GM12872 (cell line): ENCODE data around the gene MAD1L1.

ENCODE experiments used
- TF ChIP-seq, protein P1 (sequence below): IDR thresholded peaks from 3 replicates; pipeline ENCODE4 v1.5.1; 2011; ENCODE audit warnings: low read depth, mild to moderate bottlenecking, low read length, moderate library complexity; ENCODE audit not compliant: insufficient read depth

Gene MAD1L1

DNA sequence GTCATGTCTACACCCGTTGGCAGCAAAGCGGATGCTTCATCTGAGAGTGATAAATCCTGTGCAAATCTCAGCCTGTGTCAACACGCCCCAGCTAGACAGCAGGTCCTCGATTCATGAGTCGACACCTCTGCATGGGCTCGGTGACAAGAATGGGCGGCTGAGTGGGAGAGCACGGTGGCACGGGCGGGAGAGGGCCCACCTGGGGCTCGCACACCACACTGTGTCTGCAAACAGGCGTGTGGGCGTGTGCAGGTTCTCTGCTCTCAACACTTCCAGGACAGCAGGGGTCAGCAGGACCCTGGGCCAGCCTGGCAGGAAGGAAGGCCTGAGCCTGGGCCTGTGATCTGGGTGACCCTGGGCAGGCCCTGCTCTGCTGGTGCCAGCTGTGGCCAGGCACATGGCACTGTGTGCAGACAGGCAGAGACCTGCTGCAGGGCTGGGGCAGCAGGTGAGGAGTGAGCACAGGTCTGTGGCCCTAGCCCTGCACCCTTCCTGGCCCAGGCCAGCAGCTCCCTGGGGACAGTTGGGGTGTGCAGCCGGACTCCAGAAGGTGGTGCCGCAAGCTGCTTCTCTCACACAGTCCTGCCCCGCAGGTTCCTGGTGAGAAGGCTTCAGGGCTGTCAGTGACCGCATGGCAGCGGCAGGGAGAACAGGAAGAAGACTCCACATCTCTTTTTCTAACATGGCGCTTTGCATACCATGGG is 346.2 kb downstream of the MAD1L1 start:
- TF ChIP-seq, protein P1, sequence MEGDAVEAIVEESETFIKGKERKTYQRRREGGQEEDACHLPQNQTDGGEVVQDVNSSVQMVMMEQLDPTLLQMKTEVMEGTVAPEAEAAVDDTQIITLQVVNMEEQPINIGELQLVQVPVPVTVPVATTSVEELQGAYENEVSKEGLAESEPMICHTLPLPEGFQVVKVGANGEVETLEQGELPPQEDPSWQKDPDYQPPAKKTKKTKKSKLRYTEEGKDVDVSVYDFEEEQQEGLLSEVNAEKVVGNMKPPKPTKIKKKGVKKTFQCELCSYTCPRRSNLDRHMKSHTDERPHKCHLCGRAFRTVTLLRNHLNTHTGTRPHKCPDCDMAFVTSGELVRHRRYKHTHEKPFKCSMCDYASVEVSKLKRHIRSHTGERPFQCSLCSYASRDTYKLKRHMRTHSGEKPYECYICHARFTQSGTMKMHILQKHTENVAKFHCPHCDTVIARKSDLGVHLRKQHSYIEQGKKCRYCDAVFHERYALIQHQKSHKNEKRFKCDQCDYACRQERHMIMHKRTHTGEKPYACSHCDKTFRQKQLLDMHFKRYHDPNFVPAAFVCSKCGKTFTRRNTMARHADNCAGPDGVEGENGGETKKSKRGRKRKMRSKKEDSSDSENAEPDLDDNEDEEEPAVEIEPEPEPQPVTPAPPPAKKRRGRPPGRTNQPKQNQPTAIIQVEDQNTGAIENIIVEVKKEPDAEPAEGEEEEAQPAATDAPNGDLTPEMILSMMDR: no peak

DNA sequence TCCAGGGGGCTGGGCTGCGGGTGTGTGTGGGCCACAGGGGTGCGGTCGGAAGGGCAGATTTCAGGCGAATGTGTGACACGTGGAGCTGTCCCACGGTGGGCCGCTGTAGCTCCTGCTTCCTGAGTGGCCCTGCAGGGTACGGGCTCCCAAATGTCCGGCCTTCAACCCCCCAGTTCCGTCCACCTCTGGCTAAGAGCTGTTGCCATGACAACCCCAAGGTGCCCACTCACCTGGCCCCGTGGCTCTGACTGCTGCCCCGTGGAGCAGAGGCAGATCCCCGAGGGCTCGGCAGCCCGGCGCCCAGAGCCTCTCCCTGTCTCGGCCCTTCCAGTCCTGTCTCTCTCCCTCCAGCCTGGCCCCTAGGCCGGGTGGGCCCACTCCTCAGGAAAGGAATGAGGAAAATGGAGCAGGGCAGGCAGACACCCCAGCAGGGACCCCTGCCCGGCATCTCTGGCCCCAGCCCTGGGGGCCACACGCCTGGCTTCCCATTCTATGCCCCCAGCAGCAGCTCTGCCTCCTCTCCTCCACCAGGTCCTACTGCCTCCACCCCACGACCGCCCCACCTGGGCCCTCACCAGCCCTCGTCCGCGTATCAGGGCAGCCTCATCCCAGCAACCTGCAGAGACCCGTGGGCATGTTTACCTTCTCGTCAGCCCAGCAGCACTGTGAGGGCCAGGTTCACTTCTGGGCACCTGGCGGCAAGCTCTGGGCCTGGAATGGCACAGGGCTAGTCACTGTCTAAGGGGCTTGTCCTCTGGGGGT is 347.1 kb downstream of the MAD1L1 start:
- TF ChIP-seq, protein P1: no peak

DNA sequence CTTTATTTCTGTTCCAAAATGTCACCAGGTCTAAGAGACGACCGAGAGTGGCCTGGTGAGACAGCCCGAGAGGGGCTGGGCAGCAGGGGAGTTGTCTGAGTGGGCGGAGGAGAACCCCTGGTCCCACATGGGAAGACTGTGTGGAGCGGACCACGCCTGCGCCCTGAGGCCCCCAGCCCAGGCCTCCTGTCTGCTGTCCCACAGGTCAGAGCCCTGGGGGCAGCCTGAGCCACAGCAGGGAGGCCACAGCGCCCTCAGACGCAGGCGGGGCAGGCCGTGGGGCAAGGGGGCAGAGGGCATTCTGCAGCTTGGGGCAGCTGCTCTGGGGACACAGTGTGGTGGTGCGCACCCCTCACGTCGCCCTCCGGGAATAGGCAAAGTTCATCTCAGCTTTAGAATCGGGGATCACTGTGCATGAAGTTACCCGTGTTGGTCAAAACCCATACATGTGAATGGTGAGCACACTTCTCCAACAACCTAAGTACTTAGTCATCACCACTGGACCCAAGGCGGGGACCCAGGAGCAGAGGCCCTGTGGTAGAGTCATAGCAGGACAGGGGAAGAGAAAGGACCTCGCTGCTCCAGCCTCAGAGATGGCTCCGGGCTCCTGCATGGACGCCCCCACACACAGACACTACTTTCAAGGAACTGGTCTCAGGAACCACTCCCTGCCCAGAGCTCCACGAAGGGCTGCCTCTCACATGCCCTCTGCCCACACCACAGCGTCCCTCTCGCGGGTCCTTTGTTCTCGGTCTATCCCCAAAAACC is 348.0 kb downstream of the MAD1L1 start:
- TF ChIP-seq, protein P1: no peak

DNA sequence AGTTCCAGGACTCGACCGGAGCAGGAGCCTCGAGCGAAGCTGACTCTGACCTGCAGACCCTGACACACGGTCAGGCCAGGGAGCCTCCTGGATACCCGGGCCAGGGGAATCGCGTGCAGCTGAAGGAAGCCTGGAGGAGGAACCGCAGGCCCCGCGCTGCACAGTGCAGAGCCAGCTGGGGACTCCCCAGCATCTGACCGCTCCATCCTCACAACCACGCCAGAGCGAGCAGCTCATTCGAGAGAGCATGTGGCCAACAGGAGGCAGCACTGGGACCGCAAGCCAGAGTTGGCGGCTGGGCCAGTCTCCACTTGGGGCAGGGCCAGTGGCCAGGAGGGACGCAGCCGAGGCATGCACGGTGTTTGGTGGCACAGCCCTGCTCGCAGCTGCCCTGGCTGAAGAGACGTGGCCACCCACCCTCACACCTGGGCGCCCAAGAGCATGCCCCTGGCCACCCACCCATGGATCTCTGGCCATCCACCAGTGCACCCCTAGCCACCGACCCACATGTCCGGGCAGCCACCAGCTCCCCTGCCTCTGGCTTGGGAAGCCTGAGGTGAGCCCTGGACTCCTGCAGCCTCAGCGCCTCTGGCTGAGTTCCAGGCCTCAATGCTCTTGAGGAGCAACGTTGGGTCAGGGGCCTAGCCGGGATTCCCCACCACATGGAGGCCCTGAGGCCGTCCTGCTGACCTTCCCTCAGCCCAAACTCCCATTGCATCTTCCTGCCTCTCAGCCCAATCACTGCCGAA is 348.7 kb downstream of the MAD1L1 start:
- TF ChIP-seq, protein P1: no peak

DNA sequence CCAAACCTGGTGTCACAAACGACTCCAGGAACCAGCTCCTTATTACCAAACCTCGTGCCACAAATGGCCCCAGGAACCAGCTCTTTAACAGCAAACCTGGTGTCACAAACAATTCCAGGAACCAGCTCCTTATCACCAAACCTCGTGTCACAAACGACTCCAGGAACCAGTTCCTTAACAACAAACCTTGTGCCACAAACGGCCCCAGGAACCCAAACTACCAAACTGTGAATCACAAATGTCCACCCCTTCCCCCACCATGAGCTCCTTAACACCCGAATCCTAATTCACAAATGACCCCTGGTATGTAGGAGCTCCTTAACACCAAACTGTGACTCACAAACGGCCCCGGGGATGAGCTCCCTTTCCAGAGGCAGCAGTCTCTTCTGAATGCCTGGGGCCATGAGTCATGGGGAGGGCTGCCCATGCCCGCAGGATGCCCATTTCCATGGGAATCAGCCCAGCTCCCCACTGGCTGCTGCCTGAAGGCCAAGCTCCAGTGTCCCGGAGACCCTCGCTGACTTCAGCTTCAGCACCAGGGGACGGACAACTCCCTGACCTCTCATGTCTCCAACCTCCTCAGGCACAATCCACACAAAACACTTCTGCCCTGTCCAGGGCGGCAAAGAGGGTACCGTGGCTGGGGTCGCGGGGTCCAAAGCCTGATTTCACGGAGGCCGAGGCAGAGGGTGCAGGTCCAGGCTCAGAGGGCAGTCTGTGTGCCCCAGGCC is 349.5 kb downstream of the MAD1L1 start:
- TF ChIP-seq, protein P1: no peak

DNA sequence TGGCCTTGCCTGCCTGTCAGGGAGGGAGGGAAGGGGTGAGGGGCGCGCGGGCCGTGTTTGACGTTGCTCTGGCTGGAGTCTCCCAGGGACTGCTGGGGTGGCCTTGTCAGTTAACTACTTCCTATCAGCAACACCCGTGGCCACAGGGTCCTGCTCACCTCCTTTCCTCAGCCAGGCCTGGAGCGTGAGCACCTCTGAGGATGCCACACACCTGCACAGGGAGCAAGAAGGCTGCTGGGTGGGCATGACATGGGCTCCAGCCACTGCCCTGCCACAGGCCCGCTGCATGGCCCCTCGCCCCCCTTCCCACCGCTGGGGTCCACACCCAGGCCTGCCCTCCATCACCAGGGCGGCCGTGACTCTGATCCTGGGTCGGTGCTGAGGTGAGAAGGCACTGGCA is 350.3 kb downstream of the MAD1L1 start:
- TF ChIP-seq, protein P1: no peak
